NCI-H128 (cell line): Measurements from ENCODE around the gene MRPS22.
"Not testable (repeated sequence)": the region's sequence is repeated elsewhere in the genome, so short reads cannot be mapped to it uniquely, and the experiment has no call there.

Experiments used
- DNase-seq: peaks from one replicate; lab custom pipeline; 2025; ENCODE audit not compliant: unreplicated experiment; lab: John Stamatoyannopoulos, UW

Gene MRPS22

DNA sequence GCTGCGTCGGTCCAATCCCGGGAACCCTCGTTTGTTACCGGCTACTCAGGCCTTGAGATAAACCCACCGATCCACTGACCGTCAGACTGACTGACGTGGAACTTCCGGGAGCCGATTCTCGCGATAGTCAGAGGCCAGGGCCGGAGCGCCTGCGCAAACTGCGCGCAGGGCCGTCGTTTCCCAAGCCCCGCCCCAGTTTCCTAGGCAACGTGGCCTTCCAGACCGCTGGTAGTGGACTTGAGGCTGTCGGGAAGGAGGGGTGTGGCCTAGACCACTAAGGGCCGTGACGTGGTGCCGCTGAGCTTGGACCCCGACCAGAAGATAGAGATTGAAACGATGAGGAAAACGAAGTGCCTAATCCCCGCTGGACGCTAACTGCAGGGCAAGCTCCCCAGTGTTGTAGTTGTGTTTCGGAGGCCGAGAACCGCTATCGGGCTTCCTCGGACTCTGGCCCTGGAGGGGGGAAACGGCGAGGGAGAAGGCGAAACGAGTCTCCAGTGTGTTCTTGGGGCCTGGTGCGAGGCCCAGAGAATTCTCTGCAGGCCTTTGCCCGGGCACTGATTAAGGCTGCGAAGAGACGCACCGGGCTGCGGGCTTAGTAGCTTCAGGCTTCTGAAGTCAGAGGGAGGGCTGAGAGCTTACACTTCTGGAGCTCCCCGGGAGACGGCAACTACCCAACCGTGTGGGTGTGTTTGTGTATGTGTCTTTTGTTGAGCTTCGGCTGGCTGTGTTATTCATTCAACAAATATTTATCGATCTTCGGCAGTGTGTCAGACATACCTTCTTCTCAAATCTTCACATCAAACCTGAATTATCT, 45.9 kb downstream of the MRPS22 start, which contains the start of gene COPB2:
Gene COPB2, minus strand, starts transcription at position 96 of the 817 bp plus-strand sequence. CDS start 97 bp downstream, outside the sequence.
- peak; percentile 98 for DNase-seq

DNA sequence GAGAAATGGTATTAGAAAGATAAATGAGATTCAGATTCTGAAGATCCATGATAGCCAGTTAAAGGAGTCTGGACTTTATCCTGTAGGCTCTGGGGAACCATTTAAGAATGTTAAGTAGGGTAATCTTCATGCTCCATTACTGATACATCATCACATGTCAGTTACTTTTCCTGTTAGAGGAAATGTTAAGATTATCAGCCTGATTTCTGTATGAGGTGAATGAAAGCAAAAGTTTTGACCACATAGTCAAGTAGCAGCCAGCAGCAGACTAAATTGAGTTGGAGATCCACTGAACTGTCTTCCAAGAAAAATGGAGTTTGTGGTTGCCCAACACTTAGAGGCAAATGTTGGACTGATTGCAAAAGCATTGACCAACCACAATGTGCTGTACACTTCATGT, 50.3 kb downstream of the MRPS22 start:
- no peak for DNase-seq

DNA sequence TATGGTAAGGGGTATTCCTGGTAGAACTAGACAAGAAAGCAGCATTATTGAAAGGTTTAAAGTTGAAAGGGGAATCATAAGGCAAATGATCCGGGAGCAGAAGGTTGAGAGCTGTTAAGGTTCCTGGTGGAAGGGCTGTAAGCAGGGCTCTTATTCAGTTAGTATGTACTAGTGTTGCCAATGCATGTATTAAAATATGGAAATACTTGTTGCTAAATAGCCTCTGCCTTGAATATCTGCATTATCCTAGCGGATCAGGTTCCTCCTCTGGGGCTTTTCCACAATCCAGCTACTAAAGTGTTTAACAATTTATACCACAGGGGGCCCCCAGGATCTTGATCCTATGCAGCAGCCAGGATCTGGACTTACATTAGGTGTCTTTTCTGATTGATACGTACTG, 52.9 kb downstream of the MRPS22 start:
- DNase-seq: no peak

DNA sequence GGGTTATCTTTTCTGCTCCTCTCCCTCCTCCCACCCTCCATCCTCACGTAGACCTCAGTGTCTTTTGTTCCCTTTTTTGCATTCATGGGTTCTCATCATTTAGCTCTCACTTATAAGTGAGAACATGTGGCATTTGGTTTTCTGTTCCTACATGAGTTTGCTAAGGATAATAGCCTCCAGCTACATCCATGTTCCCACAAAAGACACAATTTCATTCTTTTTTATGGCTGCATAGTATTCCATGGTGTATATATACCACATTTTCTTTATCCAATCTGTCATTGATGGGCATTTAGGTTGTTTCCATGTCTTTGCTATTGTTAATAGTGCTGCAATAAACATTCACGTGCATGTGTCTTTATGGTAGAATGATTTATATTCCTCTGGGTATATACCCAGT, 57.3 kb downstream of the MRPS22 start:
- not testable (repeated sequence) for DNase-seq
